HG02763 (cell line): ENCODE data around the gene IPMK.

ENCODE experiments used
- ATAC-seq: cut with Tn5 transposase; IDR thresholded peaks from one replicate; pipeline ENCODE4 v1.9.1; 2021; ENCODE audit warnings: mild to moderate bottlenecking, moderate library complexity; ENCODE audit not compliant: unreplicated experiment

Gene IPMK

DNA sequence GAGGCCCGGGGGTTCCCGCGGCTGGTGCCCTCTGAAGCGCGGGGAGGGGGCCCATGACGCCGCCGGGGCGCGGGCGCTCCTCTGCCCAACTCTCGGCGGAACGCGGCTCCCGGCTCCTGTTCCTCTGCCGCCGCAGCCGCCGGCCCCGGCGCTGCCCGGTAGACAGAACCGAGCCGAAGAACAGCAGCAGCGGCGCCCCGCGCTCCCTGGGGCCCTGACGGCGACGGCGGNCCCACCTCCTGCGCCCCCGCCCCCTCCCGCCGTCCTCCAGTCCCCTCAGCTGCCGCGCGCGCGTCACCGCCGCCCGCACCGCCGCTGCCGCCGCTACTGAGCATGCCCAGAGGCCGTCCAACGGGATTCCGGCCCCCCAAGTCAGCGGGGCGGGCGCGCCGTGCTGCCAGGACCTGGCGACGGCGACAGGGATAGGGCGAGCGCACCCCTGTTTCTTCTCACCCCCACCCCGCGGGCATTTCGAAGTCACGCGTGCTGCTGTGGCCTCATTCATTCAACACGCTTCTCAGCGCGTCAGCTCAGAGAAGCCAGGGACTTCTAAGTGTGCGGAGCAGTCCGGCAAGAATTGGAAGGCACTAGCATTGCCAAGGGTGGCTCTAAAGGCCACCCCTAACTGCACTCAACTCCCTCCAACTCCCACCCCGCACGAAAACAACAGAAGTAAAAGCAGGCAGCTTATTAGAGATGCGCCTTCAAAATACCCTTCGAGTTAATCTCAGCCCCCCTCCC, at the start of gene IPMK:
Gene IPMK, minus strand, starts transcription at position 182 of the 741 bp plus-strand sequence. CDS start 283 bp downstream, outside the sequence.
- ATAC-seq: peak; percentile 62

DNA sequence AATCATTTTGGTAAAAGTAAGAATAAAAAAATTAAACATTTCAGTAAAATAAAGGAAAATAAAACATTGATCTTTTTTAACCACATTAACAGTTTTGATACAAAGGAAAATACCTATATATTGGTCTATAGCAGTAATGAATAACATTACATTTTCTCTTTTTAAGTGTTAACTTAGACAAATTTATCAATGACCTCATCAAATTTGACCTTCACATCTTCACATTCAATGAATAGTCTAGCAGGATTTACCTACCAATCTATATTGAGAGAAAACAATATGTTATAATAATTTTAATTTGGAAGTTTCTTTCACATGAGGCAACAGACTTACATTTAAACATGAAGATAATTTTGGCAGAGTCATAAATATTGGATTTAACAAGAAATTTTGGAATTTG, 49.2 kb upstream of the IPMK start:
- no peak for ATAC-seq

- ATAC-seq: no peak
Measured at GRCh38 chr10:58311026-58311425, 43.3 kb upstream of the IPMK start.

DNA sequence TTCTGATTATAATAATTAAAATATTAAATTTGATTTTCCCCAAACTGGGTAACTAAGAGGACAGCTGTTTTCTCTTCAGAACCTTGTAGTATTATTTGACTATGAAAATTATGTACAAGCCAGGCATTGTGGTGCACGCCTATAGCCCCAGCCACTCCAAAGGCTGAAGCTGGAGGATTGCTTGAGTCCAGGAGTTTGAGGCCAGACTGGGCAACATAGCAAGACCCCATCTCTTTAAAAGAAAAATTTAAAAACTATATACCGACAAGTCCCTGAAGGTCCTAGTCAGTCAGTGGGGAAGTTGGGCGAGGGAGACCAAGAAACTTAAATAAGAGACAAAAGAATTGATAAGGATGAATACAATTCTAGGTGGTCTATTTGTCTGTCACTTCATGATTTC, 40.0 kb upstream of the IPMK start:
- ATAC-seq: no peak

GRCh38 chr10:58305821-58306220, 38.1 kb upstream of the IPMK start:
- no peak for ATAC-seq

DNA sequence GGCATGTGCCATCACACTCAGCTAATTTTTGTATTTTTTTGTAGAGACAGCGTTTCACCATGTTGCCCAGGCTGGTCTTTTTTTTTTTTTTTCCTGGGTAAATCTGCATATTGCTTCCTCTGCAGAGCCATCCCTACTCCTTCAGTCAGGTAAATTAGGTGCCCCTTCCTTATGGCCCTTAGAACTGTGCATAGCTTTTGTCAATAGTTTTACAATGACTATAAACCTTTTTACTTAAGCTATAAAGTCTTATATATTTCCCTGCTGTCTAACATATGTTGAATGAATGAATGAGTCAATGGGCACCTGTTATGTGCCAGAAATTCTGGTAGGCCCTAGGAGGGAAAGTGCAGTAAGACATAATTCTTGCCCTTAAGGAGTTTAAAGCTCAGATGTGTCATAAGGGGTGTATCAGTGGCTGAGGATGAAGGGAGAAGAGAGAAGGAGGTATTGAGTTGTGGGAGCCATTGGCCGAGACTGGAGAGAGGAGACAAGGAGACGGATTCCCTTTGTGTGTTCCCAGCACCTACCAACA, 36.5 kb upstream of the IPMK start:
- ATAC-seq: no peak

DNA sequence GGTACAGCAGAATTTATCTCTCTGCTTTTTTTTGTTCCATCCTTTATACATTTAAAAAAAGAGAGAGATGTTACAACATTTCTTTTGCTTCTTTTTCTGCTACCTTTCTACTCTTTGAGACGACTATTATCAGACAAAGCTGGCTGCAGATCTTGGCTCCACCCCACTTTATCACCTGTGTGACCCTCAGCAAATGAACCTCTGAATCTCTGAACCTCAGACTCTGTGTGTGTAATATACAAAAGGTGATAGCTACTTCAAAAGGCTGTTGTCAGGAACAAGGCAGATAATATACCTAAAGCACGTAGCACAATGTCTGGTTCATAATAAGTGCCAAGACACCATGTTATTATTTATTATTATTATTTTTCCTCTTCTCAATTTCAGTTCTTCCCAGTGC, 34.6 kb upstream of the IPMK start:
- no peak for ATAC-seq

GRCh38 chr10:58300676-58301075, 33.0 kb upstream of the IPMK start:
- ATAC-seq: no peak

DNA sequence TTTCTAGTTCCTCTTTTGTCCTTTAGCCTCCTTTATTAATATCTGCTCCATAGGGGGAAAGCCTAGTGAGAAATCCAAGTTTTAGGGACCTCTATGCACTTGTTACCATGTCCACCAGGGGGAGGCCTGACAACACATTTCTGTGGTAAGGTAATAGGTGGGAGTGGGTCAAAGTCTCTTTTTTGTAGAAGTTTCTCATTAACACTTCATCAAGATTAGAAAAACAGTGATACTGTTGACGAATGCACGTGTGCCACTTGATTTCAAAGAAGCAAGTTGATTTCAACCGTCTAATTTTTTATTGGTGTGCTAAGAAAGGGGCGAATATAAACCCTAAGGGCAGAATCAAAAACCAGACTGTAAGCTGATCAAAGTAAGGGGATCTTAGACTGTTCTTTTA, 31.9 kb upstream of the IPMK start:
- peak; percentile 89 for ATAC-seq

DNA sequence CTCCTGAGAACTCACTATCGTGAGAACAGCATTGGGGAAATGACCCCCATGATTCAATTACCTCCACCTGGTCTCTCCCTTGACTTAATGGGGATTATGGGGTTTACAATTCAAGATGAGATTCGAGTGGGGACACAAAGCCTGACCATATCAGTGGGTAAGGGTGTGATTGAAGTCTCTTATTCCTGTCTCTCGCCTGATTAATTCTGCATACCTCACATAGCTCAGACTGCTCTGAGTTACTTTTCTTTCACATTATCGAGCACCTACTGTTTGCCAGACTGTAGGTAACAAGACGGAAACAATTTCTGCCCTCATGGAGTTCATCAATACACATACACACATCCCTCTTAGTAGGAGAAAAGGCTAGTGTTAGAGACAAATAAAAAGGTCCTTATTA, 26.3 kb upstream of the IPMK start:
- ATAC-seq: no peak

- ATAC-seq: peak; percentile 79
Measured at GRCh38 chr10:58291538-58292174, 24.0 kb upstream of the IPMK start.

GRCh38 chr10:58282615-58283014, 14.9 kb upstream of the IPMK start:
- ATAC-seq: peak; percentile 96

- ATAC-seq: no peak
Measured at GRCh38 chr10:58281092-58281752, 13.5 kb upstream of the IPMK start.

- no peak for ATAC-seq
Measured at GRCh38 chr10:58280477-58280876, 12.8 kb upstream of the IPMK start.

DNA sequence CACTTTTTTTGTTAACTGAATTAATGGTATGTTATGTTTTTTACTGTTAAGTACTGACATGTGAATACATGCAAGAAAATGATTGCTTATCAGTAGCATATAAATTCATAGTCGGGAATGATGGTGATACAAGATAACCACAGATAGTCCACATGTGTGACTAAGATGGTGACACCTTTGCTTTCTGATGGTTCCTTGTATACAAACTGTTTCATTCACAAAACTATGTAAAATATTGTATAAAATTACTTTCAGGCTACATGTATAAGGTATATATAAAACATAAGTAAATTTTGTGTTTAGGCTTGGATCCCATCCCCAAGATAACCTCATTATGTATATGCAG, 11.2 kb upstream of the IPMK start:
- no peak for ATAC-seq

DNA sequence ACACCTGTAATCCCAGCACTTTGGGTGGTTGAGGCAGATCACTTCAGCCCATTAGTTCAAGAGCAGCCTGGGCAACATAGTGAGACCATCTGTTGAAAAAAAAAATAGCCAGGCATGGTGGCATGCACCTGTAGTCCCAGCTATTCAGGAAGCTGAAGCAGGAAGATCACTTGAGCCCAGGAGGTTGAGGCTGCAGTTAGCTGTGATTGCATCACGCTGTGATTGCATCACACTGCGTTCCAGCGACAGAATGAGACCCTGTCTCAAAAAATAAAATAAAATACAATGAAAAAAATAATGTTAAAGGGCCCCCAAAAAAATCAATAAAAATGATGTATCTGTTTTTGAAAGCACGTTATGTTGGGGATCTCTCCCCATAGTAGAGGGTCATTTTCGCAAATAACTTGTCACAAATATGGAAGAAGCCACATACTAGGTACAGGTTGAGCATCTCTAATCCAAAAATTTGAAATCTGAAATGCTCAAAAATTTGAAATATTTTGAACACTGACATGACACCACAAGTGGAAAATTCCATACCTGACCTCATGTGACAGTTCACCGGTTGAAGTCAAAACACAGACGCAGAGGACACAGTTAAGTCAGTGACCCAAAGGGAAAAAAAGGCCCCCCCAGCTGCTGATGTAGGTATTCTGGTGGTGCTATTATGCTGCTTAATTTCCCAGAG, 10.7 kb upstream of the IPMK start:
- no peak for ATAC-seq

DNA sequence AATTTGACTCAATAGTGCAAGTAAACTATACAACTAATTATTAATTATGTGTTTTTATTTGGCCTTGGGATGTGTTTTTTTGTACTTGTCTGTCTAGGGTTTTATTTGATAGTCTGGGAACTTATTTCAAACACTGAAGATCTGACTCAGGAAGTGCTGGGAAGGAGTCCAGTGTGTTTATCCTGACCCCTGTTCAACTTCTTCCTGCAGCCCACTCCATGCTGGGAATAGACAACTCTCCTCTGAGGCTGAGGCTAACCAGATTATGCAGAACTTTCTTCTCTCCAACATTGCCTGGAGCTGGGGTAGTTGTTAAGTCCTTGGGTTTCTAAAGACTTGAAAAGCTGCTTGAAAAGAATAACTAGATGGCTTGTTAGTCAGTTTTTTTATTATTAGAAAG, 8.2 kb upstream of the IPMK start:
- ATAC-seq: no peak

- no peak for ATAC-seq
Measured at GRCh38 chr10:58275261-58275660, 7.6 kb upstream of the IPMK start.

- ATAC-seq: no peak
Measured at GRCh38 chr10:58269782-58270290, 2.1 kb upstream of the IPMK start.

DNA sequence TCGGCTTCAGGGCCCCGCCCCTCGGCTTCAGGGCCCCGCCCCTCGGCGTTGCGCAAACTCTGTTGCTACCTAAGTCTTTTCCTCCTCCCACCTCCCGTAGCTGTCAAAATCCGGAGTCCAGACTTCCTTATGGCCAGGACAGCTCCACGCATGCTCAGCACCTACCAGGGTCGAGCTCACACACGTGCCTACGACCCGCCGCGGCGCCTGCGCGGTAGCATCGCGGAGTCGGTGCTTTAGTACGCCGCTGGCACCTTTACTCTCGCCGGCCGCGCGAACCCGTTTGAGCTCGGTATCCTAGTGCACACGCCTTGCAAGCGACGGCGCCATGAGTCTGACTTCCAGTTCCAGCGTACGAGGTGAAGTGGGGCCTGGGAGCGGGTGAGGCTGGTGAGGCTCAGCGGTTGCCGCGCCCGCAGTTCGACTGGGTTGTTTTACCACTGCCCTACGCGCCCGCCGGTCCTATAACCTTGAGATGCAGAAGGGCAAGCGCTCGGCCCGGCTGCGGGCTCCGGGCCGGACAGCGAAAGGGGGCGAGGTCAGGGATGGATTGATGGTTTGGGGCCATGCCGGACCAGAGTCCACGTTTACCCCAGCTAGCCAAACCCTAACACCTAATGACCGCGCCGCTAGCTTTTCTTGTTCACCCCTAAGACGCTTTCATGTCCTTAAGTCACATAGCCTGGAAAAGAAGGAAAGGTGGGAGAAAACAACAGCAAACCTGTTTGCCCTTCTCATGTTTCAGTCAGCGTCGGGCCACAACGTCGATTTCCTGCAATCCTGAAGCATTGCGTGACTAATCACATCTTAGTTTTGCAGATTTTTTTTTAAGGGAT, 1.5 kb upstream of the IPMK start, which contains the start of gene CISD1:
Gene CISD1, plus strand, starts transcription at position 217 of the 836 bp plus-strand sequence. Its CDS starts 112 bp downstream, at position 329.
- ATAC-seq: peak; percentile 64
